Neural progenitor cell (in vitro differentiated cells): ENCODE measurements around the gene CYP2D6.

Experiments
- CTCF ChIP-seq: fragments of 200-600 bp; sonication (generic); IDR thresholded peaks from 2 replicates; pipeline ENCODE4 v1.5.1; 2017; ENCODE audit warnings: antibody characterized with exemption, mild to moderate bottlenecking
- EZH2 ChIP-seq: fragments of 200-600 bp; sonication (generic); IDR thresholded peaks from 2 replicates; pipeline ENCODE4 v1.6.1; 2017; ENCODE audit warnings: antibody characterized with exemption, mild to moderate bottlenecking, moderate library complexity
- EZH2phosphoT487 ChIP-seq: fragments of 200-600 bp; sonication (generic); IDR thresholded peaks from 2 replicates; pipeline ENCODE4 v1.6.1; 2017; ENCODE audit warnings: antibody characterized with exemption

- no peak for TF ChIP-seq CTCF
- TF ChIP-seq EZH2, result no peak
- no peak for TF ChIP-seq EZH2phosphoT487
These were observed 3.0 kb downstream of the CYP2D6 start for GRCh38 chr22:42127606-42128005.
